Mesothelial cell of epicardium (in vitro differentiated cells): ENCODE results near the gene MYO1E. TPM values are rescaled to one million over a fixed set of nuclear protein-coding genes. Genes with fewer than 3 reads are reported as not detected.

ENCODE experiments used
- DNase-seq, 2 experiments: peaks; one replicate each; pipeline ENCODE4 v3.0.0; 2021; ENCODE audit warnings: low spot score in 2 of 2; ENCODE audit not compliant: unreplicated experiment in 2 of 2
- H3K27ac Mint-ChIP-seq: 2 replicates; pipeline ENCODE4 v1.8.0; 2021; ENCODE audit warnings: mixed read lengths
- H3K27me3 Mint-ChIP-seq: 2 replicates; pipeline ENCODE4 v1.8.0; 2021; ENCODE audit warnings: low read depth, mixed read lengths
- H3K36me3 Mint-ChIP-seq: 2 replicates; pipeline ENCODE4 v1.8.0; 2021; ENCODE audit warnings: mixed read lengths
- H3K4me1 Mint-ChIP-seq: 2 replicates; pipeline ENCODE4 v1.8.0; 2021; ENCODE audit warnings: mixed read lengths
- H3K4me3 Mint-ChIP-seq: 2 replicates; pipeline ENCODE4 v1.8.0; 2021; ENCODE audit warnings: mild to moderate bottlenecking, moderate library complexity, mixed read lengths
- H3K9me3 Mint-ChIP-seq: 2 replicates; pipeline ENCODE4 v1.8.0; 2021; ENCODE audit warnings: mixed read lengths
- CTCF ChIP-seq: fragments of 200-600 bp; sonication (generic); IDR thresholded peaks from one replicate; pipeline ENCODE4 v1.5.0; 2021; ENCODE audit warnings: antibody characterized with exemption; ENCODE audit not compliant: unreplicated experiment
- total RNA-seq: library from RNA; stranded (reverse); gene quantifications from 3 replicates; pipeline ENCODE4 v1.2.1, GENCODE V29; 2021

Gene MYO1E
- 48.2 to 54.2 TPM (median 53.2 TPM) in 3 replicates for total RNA-seq

DNA sequence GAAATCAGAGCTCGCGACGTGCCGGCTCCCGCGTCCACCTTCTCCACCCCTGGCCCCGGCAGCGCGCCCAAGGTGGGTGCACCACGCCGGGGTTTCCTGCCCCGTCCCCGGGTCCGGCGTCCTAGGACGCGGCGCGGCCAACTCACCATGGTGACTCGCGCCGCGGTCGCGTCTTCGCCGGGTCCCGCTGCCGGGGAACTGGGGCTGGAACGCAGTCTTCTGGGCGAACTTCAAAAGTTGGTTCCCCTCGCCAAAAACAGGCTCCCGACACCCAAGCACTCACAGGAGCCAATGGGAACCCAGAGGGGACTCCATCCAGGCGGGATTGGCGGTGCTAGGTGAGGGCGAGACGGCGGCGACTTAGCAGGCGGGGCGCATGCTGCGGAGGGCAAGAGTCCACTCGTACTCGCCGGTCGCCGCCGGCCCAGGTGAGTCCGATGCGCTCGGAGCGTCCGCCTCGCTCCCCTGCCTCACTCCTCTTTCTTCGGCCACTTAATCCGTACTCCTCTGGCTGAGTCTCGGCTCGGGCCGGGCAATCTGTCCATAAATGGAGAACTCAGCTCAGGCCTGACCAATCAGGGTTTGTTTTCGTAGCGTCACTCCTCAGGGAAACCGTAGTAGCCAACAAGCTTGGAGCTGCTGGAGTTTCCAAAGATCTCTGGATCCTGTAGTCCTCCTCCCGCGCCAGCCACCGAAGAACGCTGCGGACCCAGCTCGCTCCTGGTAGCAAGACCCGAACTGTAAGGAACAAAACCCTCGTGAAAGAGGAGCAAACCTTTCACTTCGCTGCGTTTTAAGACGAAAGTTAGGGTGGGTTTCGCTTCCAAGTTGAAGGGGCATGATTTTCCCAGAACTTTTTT lies at the start of gene MYO1E:
Gene MYO1E, minus strand, starts transcription at position 520 of the 860 bp plus-strand sequence. Its CDS starts 371 bp downstream, at position 149.
- Mint-ChIP-seq H3K4me3 (peak within 1 kb of the TSS; percentile 95), H3K4me1 (peaks cover 21% of the 10 kb centered on the region), H3K36me3 (no peaks in the 10 kb centered on the region), H3K27ac (peak within 1 kb of the TSS; percentile 99), H3K27me3 (peaks cover 12% of the 10 kb centered on the region), H3K9me3 (no peaks in the 10 kb centered on the region)
- DNase-seq = peak; percentile 63 to 83
- TF ChIP-seq CTCF = no peak

DNA sequence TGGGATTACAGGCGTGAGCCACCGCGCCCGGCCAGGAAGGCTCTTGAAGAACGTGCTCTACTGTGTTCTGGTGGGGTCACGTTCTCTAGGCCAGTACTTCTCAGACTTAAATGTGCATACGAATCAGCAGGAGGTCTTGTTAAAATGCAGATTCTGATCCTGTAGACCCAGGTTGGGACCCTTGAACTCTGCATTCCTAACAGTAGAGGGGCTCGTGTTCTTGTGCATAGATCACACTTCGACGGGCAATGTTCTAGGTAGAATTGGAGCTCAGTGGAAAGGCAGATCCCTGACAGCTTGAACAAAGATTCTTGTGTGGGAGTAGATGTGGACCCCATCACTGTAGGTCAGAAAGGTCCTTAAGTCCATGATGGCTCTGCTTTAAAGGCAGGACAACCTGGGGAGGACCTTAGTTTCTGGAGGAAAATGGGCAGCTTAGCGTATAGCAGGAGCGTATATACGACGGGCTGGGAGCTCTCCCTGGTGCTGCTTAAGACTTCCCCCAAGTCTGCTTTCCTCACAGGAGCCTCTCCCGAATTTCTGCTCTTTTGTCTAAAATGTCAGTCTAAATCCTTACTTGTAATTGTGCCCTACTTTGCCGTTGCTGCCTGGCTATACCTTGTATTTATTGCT lies 48.4 kb upstream of the MYO1E start:
- no peak overlapping the region for H3K27ac Mint-ChIP-seq
- no peaks in the 10 kb centered on the region for H3K36me3 Mint-ChIP-seq
- DNase-seq = peak in 1 of 2 experiments; percentile 48
- H3K4me3 Mint-ChIP-seq = no peak overlapping the region
- no peaks in the 10 kb centered on the region for H3K9me3 Mint-ChIP-seq
- no peaks in the 10 kb centered on the region for H3K4me1 Mint-ChIP-seq
- peaks cover 65% of the 10 kb centered on the region for H3K27me3 Mint-ChIP-seq
- TF ChIP-seq CTCF = no peak

- DNase-seq = no peak
- Mint-ChIP-seq H3K4me3 (no peak overlapping the region), H3K4me1 (no peaks in the 10 kb centered on the region), H3K27ac (no peak overlapping the region), H3K36me3 (no peaks in the 10 kb centered on the region), H3K9me3 (no peaks in the 10 kb centered on the region), H3K27me3 (peaks cover 74% of the 10 kb centered on the region)
- no peak for TF ChIP-seq CTCF
These were observed 47.4 kb upstream of the MYO1E start for GRCh38 chr15:59420108-59420507.

DNA sequence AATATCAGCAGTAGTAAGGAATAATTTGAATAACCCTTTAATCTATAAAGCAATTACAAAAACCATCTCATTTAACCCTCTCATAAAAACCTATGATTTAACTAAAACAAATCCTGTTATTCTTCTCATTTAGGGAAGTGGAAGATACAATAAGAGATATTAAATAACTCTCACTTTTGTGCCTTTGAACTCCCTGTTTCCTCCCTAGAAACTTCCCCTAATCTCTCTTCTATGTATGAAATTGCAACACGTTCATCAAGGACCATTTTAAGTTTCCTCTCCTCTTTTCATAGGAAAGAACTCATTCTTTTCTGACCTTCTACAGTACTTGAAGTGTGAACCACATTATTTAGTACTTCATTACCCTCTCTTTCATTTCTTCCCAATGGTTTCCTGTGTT lies 46.5 kb upstream of the MYO1E start:
- no peaks in the 10 kb centered on the region for H3K36me3 Mint-ChIP-seq
- no peak for TF ChIP-seq CTCF
- no peak overlapping the region for H3K4me3 Mint-ChIP-seq
- no peaks in the 10 kb centered on the region for H3K9me3 Mint-ChIP-seq
- DNase-seq = no peak
- peaks cover 70% of the 10 kb centered on the region for H3K27me3 Mint-ChIP-seq
- no peak overlapping the region for H3K27ac Mint-ChIP-seq
- H3K4me1 Mint-ChIP-seq = no peaks in the 10 kb centered on the region

GRCh38 chr15:59416816-59417215 lies 44.1 kb upstream of the MYO1E start:
- Mint-ChIP-seq H3K4me1 (peaks cover 4% of the 10 kb centered on the region), H3K27me3 (peaks cover 65% of the 10 kb centered on the region), H3K27ac (no peak overlapping the region), H3K36me3 (no peaks in the 10 kb centered on the region), H3K9me3 (no peaks in the 10 kb centered on the region), H3K4me3 (no peak overlapping the region)
- no peak for DNase-seq
- TF ChIP-seq CTCF = no peak
